Cardiac fibroblast (primary cell): ENCODE data around the gene SLC13A5.
"Not testable (repeated sequence)": the region's sequence is repeated elsewhere in the genome, so short reads cannot be mapped to it uniquely, and the experiment has no call there.

ENCODE experiments used
- DNase-seq, 2 donors: peaks; one replicate each; pipeline versions ENCODE4 v3.0.0 to v3.0.0-alpha.2; 2010; ENCODE audit warnings: low read depth in 2 of 2
- H3K4me3 ChIP-seq, 2 donors: replicated peaks in 1 of 2; 1 replicate in 1 of 2; 2 replicates in 1 of 2; pipeline ENCODE4 v1.5.1; 2011; ENCODE audit warnings: low read depth in 2 of 2, low read length in 2 of 2, mild to moderate bottlenecking in 2 of 2, moderate library complexity in 1 of 2
- CTCF ChIP-seq: IDR thresholded peaks from one replicate; pipeline ENCODE4 v1.5.1; 2011; ENCODE audit warnings: low read depth, mild to moderate bottlenecking, low read length, inconsistent platforms

Gene SLC13A5

GRCh38 chr17:6753546-6753945, 40.4 kb upstream of the SLC13A5 start:
- H3K4me3 ChIP-seq: no peak overlapping the region
- no peak for TF ChIP-seq CTCF
- no peak for DNase-seq

GRCh38 chr17:6753006-6753445, 39.9 kb upstream of the SLC13A5 start:
- H3K4me3 ChIP-seq: no peak overlapping the region
- TF ChIP-seq CTCF: no peak
- DNase-seq: peak; percentile 85 to 96

- peak; percentile 98 to 100 for DNase-seq
- no peak for TF ChIP-seq CTCF
- no peak overlapping the region for H3K4me3 ChIP-seq
Observed at GRCh38 chr17:6752068-6752909, 39.1 kb upstream of the SLC13A5 start.

GRCh38 chr17:6749519-6749918, 36.4 kb upstream of the SLC13A5 start:
- peak; percentile 31 to 47 for DNase-seq
- H3K4me3 ChIP-seq: no peak overlapping the region
- TF ChIP-seq CTCF: no peak

- no peak for TF ChIP-seq CTCF
- no peak for DNase-seq
- no peak overlapping the region for H3K4me3 ChIP-seq
Observed at GRCh38 chr17:6748617-6749016, 35.4 kb upstream of the SLC13A5 start.

GRCh38 chr17:6746665-6747064, 33.5 kb upstream of the SLC13A5 start:
- not testable (repeated sequence) for H3K4me3 ChIP-seq, DNase-seq

- no peak overlapping the region for H3K4me3 ChIP-seq
- DNase-seq: no peak
- TF ChIP-seq CTCF: no peak
Observed at GRCh38 chr17:6729531-6729930, 16.4 kb upstream of the SLC13A5 start.
